Neuronal stem cell (in vitro differentiated cells): ENCODE measurements around the gene MYBPC2.
A peak's percentile ranks its signal among the peaks of the same experiment; 100 is the strongest.
"Not testable (repeated sequence)": the region's sequence is repeated elsewhere in the genome, so short reads cannot be mapped to it uniquely, and the experiment has no call there.

ENCODE experiments used
- DNase-seq: peaks from one replicate; pipeline ENCODE4 v3.0.0-alpha.2; 2013; ENCODE audit warnings: low spot score
- H2AFZ ChIP-seq: one replicate; pipeline ENCODE4 v1.6.1; 2013; ENCODE audit warnings: mild to moderate bottlenecking, low read length, inconsistent platforms
- H2AK5ac ChIP-seq: 2 replicates; pipeline ENCODE4 v1.6.1; 2013; ENCODE audit warnings: low read depth, mild to moderate bottlenecking, inconsistent platforms, low read length, moderate library complexity, mixed read lengths
- H2BK120ac ChIP-seq: 2 replicates; pipeline ENCODE4 v1.6.1; 2013; ENCODE audit warnings: low read depth, mild to moderate bottlenecking, inconsistent platforms, low read length, moderate library complexity, mixed read lengths
- H2BK12ac ChIP-seq: one replicate; pipeline ENCODE4 v1.6.1; 2013; ENCODE audit warnings: low read length, inconsistent platforms
- H2BK15ac ChIP-seq: 2 replicates; pipeline ENCODE4 v1.6.1; 2013; ENCODE audit warnings: mild to moderate bottlenecking, low read length, inconsistent platforms, mixed read lengths
- H2BK5ac ChIP-seq: one replicate; pipeline ENCODE4 v1.6.1; 2013; ENCODE audit warnings: inconsistent platforms, mild to moderate bottlenecking, low read length, moderate library complexity
- H3K14ac ChIP-seq: one replicate; pipeline ENCODE4 v1.6.1; 2013; ENCODE audit warnings: low read length, inconsistent platforms
- H3K18ac ChIP-seq: 2 replicates; pipeline ENCODE4 v1.6.1; 2013; ENCODE audit warnings: low read length, inconsistent platforms
- H3K23ac ChIP-seq: 2 replicates; pipeline ENCODE4 v1.6.1; 2013; ENCODE audit warnings: low read depth, mild to moderate bottlenecking, mixed read lengths, low read length, inconsistent platforms; ENCODE audit not compliant: poor library complexity
- H3K27ac ChIP-seq: replicated peaks from 3 replicates; pipeline ENCODE4 v1.5.1; 2013; ENCODE audit warnings: low read length, inconsistent platforms
- H3K27me3 ChIP-seq, 3 experiments: 2 replicates each; pipeline ENCODE4 v1.6.1; 2013; ENCODE audit warnings: low read length in 3 of 3, mild to moderate bottlenecking in 2 of 3, inconsistent platforms in 1 of 3, low read depth in 1 of 3, mixed read lengths in 1 of 3, moderate library complexity in 1 of 3; ENCODE audit not compliant: control insufficient read depth in 3 of 3, insufficient read depth in 3 of 3
- H3K36me3 ChIP-seq, 2 donors: replicated peaks in 1 of 2; 2 replicates each; pipeline ENCODE4 v1.6.1; 2013; ENCODE audit warnings: low read length in 2 of 2; ENCODE audit not compliant: control insufficient read depth in 2 of 2, insufficient read depth in 2 of 2
- H3K4ac ChIP-seq: 2 replicates; pipeline ENCODE4 v1.6.1; 2013; ENCODE audit warnings: inconsistent platforms, mild to moderate bottlenecking, low read length, moderate library complexity
- H3K4me1 ChIP-seq, 2 donors: 1 replicate in 1 of 2; 2 replicates in 1 of 2; pipeline ENCODE4 v1.6.1; 2013; ENCODE audit warnings: low read length in 2 of 2, low read depth in 1 of 2; ENCODE audit not compliant: control insufficient read depth in 2 of 2, insufficient read depth in 1 of 2
- H3K4me2 ChIP-seq: one replicate; pipeline ENCODE4 v1.6.1; 2013; ENCODE audit warnings: mild to moderate bottlenecking, low read length, inconsistent platforms; ENCODE audit not compliant: insufficient read depth, poor library complexity, severe bottlenecking
- H3K4me3 ChIP-seq, 2 donors: 2 replicates each; pipeline ENCODE4 v1.5.1; 2013; ENCODE audit warnings: low read length in 2 of 2, mild to moderate bottlenecking in 2 of 2, inconsistent platforms in 1 of 2, moderate library complexity in 1 of 2
- H3K79me1 ChIP-seq: one replicate; pipeline ENCODE4 v1.6.1; 2013; ENCODE audit warnings: low read depth, mild to moderate bottlenecking, inconsistent platforms, low read length, moderate library complexity
- H3K9ac ChIP-seq: one replicate; pipeline ENCODE4 v1.6.1; 2013; ENCODE audit warnings: mild to moderate bottlenecking, low read depth, low read length, inconsistent platforms; ENCODE audit not compliant: poor library complexity
- H3K9me3 ChIP-seq, 2 donors: replicated peaks in 1 of 2; 2 replicates each; pipeline versions ENCODE3 to v1.6.1; 2013; ENCODE audit warnings: low read length in 2 of 2, mild to moderate bottlenecking in 2 of 2, inconsistent platforms in 1 of 2, low read depth in 1 of 2, mixed read lengths in 1 of 2, moderate library complexity in 1 of 2; ENCODE audit not compliant: control insufficient read depth in 2 of 2, insufficient read depth in 1 of 2
- H4K8ac ChIP-seq: one replicate; pipeline ENCODE4 v1.6.1; 2013; ENCODE audit warnings: low read depth, mild to moderate bottlenecking, inconsistent platforms, low read length, moderate library complexity
- H4K91ac ChIP-seq: one replicate; pipeline ENCODE4 v1.6.1; 2013; ENCODE audit warnings: low read length, low read depth, mild to moderate bottlenecking, inconsistent platforms; ENCODE audit not compliant: poor library complexity
- WGBS, 2 donors: extraction: QIAGEN DNeasy Blood & Tissue Kit; methylation state at CpG; one replicate each; pipeline ENCODE4 v1.1.7; 2013; ENCODE audit warnings: missing lambda C conversion rate in 2 of 2, mixed read lengths in 1 of 2; ENCODE audit not compliant: insufficient read length in 2 of 2, insufficient replicate concordance in 1 of 2; ENCODE audit errors: extremely low coverage in 2 of 2; 5-methylcytosine and 5-hydroxymethylcytosine counted together

The MYBPC2 gene

DNA sequence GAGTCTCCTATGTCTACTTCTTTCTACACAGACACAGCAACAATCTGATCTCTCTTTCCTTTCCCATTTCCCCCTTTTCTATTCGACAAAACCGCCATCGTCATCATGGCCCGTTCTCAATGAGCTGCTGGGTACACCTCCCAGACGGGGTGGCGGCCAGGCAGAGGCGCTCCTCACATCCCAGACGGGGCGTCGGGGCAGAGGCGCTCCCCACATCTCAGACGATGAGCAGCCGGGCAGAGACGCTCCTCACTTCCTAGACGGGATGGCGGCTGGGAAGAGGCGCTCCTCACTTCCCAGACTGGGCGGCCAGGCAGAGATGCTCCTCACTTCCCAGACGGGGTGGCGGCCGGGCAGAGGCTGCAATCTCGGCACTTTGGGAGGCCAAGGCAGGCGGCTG lies 41.7 kb upstream of the MYBPC2 start:
- H2AK5ac ChIP-seq, H2AFZ ChIP-seq, H3K27ac ChIP-seq, H2BK120ac ChIP-seq, DNase-seq, H4K91ac ChIP-seq, H3K23ac ChIP-seq, H2BK5ac ChIP-seq, H3K4me1 ChIP-seq, H3K4me2 ChIP-seq, H3K9ac ChIP-seq, H3K4ac ChIP-seq, H4K8ac ChIP-seq, H3K18ac ChIP-seq, H3K27me3 ChIP-seq, H2BK15ac ChIP-seq, H3K4me3 ChIP-seq, H3K14ac ChIP-seq, H2BK12ac ChIP-seq: not testable (repeated sequence)
- Histone ChIP-seq H3K36me3 (peaks cover 24 to 67% of the 10 kb centered on the region in 2 donors), H3K79me1 (peaks cover 18% of the 10 kb centered on the region), H3K9me3 (peaks cover 14 to 17% of the 10 kb centered on the region in 2 donors)
- no CpG with 5 or more reads among the region's 23 CpGs for WGBS, 2 donors

DNA sequence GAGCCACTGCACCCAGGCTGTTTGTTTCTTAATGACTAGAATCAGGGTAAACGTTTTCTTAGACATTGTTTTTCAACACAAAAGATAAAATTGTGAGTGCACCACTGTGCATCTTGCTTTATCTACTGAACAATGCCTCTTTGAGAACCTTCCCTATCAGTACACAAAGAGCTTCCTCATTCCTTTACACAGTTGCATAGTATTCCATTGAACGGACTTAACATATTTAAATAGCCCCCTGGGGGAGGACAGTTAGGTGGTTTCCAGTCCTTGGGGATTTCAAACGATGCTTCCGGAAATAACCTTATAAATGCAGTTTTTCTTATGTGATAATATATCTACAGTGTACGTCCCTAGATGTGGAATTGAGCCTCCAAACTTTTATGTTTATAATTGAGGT lies 39.9 kb upstream of the MYBPC2 start:
- Histone ChIP-seq H3K14ac (no peak overlapping the region), H3K4me3 (no peak overlapping the region), H4K8ac (no peak overlapping the region), H2BK12ac (no peak overlapping the region), H4K91ac (no peak overlapping the region), H3K27ac (no peak overlapping the region), H3K79me1 (peaks cover 6% of the 10 kb centered on the region), H3K36me3 (peaks cover 15 to 53% of the 10 kb centered on the region in 2 donors), H3K18ac (no peak overlapping the region), H2AK5ac (no peak overlapping the region), H2BK15ac (no peak overlapping the region), H3K27me3 (no peaks in the 10 kb centered on the region), H3K4me1 (no peaks in the 10 kb centered on the region), H3K4me2 (no peak overlapping the region), H2BK5ac (no peak overlapping the region), H3K4ac (no peak overlapping the region), H3K9me3 (peaks cover 14 to 18% of the 10 kb centered on the region in 2 donors), H3K23ac (no peak overlapping the region), H3K9ac (no peak overlapping the region), H2AFZ (no peak overlapping the region), H2BK120ac (no peak overlapping the region)
- no CpG with 5 or more reads among the region's 5 CpGs for WGBS, 2 donors
- DNase-seq, result no peak

DNA sequence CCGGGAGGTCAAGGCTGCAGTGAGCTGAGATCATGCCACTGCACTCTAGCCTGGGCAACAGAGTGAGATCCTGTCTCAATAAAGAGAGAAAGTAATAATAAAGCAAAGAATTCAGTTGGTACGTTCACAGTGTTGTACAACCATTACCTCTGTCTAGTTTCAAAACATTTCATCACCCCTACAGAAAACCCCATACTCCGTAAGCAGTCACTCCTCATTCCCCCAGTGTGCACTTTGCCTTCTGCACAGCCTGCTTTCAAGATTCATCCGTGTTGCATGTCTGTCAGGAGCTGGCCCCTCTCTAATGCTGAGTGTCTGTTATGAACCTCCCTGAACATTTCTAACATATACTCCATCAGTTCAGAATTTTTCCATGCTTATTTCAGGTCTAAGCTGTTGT lies 39.1 kb upstream of the MYBPC2 start:
- Histone ChIP-seq H3K14ac (no peak overlapping the region), H3K4me3 (no peak overlapping the region), H2BK12ac (no peak overlapping the region), H3K4me2 (no peak overlapping the region), H3K27me3 (no peaks in the 10 kb centered on the region), H3K27ac (no peak overlapping the region), H3K4ac (no peak overlapping the region), H3K9me3 (peaks cover 15 to 20% of the 10 kb centered on the region in 2 donors), H3K18ac (no peak overlapping the region), H3K23ac (no peak overlapping the region), H3K4me1 (no peaks in the 10 kb centered on the region), H3K36me3 (peaks cover 15 to 49% of the 10 kb centered on the region in 2 donors), H2AK5ac (no peak overlapping the region), H3K79me1 (peaks cover 9% of the 10 kb centered on the region), H2AFZ (no peak overlapping the region), H4K91ac (no peak overlapping the region), H2BK15ac (no peak overlapping the region), H2BK120ac (no peak overlapping the region), H4K8ac (no peak overlapping the region), H2BK5ac (no peak overlapping the region), H3K9ac (no peak overlapping the region)
- no CpG with 5 or more reads among the region's 4 CpGs for WGBS, 2 donors
- DNase-seq, result no peak

DNA sequence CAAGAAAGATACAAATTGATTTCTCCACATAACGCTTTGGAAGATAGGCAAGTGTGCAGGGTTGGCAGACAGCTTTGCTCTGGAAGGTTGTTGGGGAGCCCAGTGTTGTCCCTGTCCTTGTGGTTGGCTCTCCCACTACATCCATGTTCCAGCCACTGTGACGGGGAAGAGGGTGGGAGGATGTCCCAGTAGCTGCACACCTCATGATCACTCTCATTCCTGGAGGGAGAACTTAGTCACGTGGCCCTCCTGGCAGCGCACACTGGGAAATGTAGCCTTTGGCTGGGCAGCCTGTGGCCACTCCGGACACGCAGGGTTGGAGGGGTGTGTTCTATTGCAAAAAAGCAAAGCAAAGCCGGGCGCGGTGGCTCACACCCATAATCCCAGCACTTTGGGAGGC lies 38.7 kb upstream of the MYBPC2 start:
- Histone ChIP-seq H2BK5ac (no peak overlapping the region), H2BK15ac (no peak overlapping the region), H3K14ac (no peak overlapping the region), H3K9me3 (peaks cover 16 to 20% of the 10 kb centered on the region in 2 donors), H2BK120ac (no peak overlapping the region), H3K18ac (no peak overlapping the region), H3K4me3 (no peak overlapping the region), H2BK12ac (no peak overlapping the region), H3K4me1 (no peaks in the 10 kb centered on the region), H3K27ac (no peak overlapping the region), H3K23ac (no peak overlapping the region), H3K36me3 (peaks cover 19 to 45% of the 10 kb centered on the region in 2 donors), H3K4ac (no peak overlapping the region), H3K4me2 (no peak overlapping the region), H2AK5ac (no peak overlapping the region), H3K79me1 (peaks cover 13% of the 10 kb centered on the region), H3K9ac (no peak overlapping the region), H4K91ac (no peak overlapping the region), H2AFZ (no peak overlapping the region), H3K27me3 (no peaks in the 10 kb centered on the region), H4K8ac (peak overlapping the region; percentile 43)
- WGBS, 2 donors, result no CpG with 5 or more reads among the region's 9 CpGs
- DNase-seq, result no peak
